GM12801 (cell line): ENCODE results near the gene KLHL28.

Experiments
- CTCF ChIP-seq: IDR thresholded peaks from one replicate; pipeline ENCODE4 v1.5.1; 2011; ENCODE audit warnings: control low read depth; ENCODE audit not compliant: insufficient read length; ENCODE audit errors: extremely low read depth

Gene KLHL28

GRCh38 chr14:44896275-44897040 lies 65.3 kb downstream of the KLHL28 start:
- no peak for TF ChIP-seq CTCF

GRCh38 chr14:44895716-44896115 lies 66.0 kb downstream of the KLHL28 start:
- TF ChIP-seq CTCF: no peak

GRCh38 chr14:44893535-44893934 lies 68.2 kb downstream of the KLHL28 start:
- no peak for TF ChIP-seq CTCF

GRCh38 chr14:44889595-44890471 lies 71.9 kb downstream of the KLHL28 start:
- TF ChIP-seq CTCF: no peak

- TF ChIP-seq CTCF: no peak
These were observed 74.2 kb downstream of the KLHL28 start for GRCh38 chr14:44887596-44887955.

GRCh38 chr14:44886860-44887595 lies 74.7 kb downstream of the KLHL28 start:
- TF ChIP-seq CTCF: no peak

- no peak for TF ChIP-seq CTCF
These were observed 81.0 kb downstream of the KLHL28 start for GRCh38 chr14:44880791-44881190.
